ENCODE results near the gene SUDS3.

Gene SUDS3

GRCh38 chr12:118455327-118455726 is 79.0 kb downstream of the SUDS3 start:
- no peak for DNase-seq

- no peak for DNase-seq
Observed at GRCh38 chr12:118456741-118457140, 80.4 kb downstream of the SUDS3 start.

DNA sequence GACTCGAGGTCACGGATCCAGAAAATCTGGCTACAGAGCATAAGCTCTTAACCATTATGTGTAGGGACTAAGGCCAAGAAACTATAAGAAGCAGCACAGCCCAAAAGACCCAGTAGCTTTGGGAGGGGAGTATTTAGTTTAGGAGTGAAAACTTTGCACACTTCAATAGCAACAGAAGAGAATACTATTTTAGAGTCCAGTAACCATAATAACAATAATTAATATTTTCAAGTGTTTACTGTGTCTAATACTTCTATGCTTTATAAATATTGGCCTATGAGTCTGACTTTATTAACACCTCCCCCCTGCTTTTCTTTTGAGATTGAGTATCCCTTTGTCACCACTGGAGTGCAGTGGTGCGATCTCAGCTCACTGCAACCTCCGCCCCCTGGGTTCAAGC is 82.8 kb downstream of the SUDS3 start:
- no peak for DNase-seq

GRCh38 chr12:118463677-118464076 is 87.3 kb downstream of the SUDS3 start:
- no peak for DNase-seq

GRCh38 chr12:118465706-118466105 is 89.4 kb downstream of the SUDS3 start:
- DNase-seq, result no peak
